HepG2 (cell line): ENCODE measurements around the gene RMDN2.

Experiments
- HMGXB4 ChIP-seq, 2 experiments: sonication (generic) in 1 of 2; formaldehyde crosslinking in 1 of 2; IDR thresholded peaks; 2 replicates each; pipeline versions ENCODE4 v1.4.0 to v1.6.1; 2018 to 2020; ENCODE audit warnings: missing genetic modification reagents in 2 of 2, borderline replicate concordance in 1 of 2, low read depth in 1 of 2, mild to moderate bottlenecking in 1 of 2, missing biosample characterization in 1 of 2
- POLR2A ChIP-seq, 2 experiments: IDR thresholded peaks; 2 replicates each; pipeline ENCODE4 v1.6.1; 2011; ENCODE audit warnings: low read depth in 2 of 2, low read length in 2 of 2, mild to moderate bottlenecking in 1 of 2, moderate library complexity in 1 of 2; ENCODE audit not compliant: insufficient read depth in 1 of 2
- POLR2AphosphoS5 ChIP-seq: IDR thresholded peaks from 2 replicates; pipeline ENCODE4 v1.6.1; 2012; ENCODE audit warnings: low read depth, low read length
- TAF15 ChIP-seq: fragments of 200-400 bp; formaldehyde crosslinking; IDR thresholded peaks from one replicate; pipeline ENCODE4 v1.6.1; 2018; ENCODE audit warnings: mild to moderate bottlenecking, low read depth, low read length; ENCODE audit not compliant: poor library complexity, severe bottlenecking
- TF ChIP-seq, protein P1 (sequence below): sonication (generic); formaldehyde crosslinking; IDR thresholded peaks from 2 replicates; pipeline ENCODE4 v1.5.0; 2020; ENCODE audit warnings: missing genetic modification reagents
- TF ChIP-seq, protein P2 (sequence below): sonication (generic); formaldehyde crosslinking; IDR thresholded peaks from 2 replicates; pipeline ENCODE4 v1.4.0; 2020; ENCODE audit warnings: missing genetic modification reagents

- TF ChIP-seq TAF15: no peak
- no peak for TF ChIP-seq POLR2AphosphoS5
- no peak for TF ChIP-seq POLR2A (IDR thresholded peaks at IDR 0.05; ENCODE audit: insufficient read depth in 1 of 2, low read depth in 2 of 2, low read length in 2 of 2)
- TF ChIP-seq, protein P1, sequence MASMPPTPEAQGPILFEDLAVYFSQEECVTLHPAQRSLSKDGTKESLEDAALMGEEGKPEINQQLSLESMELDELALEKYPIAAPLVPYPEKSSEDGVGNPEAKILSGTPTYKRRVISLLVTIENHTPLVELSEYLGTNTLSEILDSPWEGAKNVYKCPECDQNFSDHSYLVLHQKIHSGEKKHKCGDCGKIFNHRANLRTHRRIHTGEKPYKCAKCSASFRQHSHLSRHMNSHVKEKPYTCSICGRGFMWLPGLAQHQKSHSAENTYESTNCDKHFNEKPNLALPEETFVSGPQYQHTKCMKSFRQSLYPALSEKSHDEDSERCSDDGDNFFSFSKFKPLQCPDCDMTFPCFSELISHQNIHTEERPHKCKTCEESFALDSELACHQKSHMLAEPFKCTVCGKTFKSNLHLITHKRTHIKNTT (CRISPR knock-in tag): no peak
- TF ChIP-seq HMGXB4 (CRISPR knock-in tag; IDR thresholded peaks at IDR 0.05; ENCODE audit: borderline replicate concordance in 1 of 2, low read depth in 1 of 2): no peak
- TF ChIP-seq, protein P2, sequence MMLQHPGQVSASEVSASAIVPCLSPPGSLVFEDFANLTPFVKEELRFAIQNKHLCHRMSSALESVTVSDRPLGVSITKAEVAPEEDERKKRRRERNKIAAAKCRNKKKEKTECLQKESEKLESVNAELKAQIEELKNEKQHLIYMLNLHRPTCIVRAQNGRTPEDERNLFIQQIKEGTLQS (CRISPR knock-in tag): no peak
Observed at GRCh38 chr2:37891846-37892435, 33.1 kb upstream of the RMDN2 start.
